Measurements from ENCODE around the gene ANP32A.

Gene ANP32A

GRCh38 chr15:68792901-68793766 is 27.6 kb downstream of the ANP32A start:
- FAIRE-seq (no peak), DNase-seq (ENCODE audit: insufficient read length, low spot score) (no peak)
- TF ChIP-seq CTCF (IDR thresholded peaks at IDR 0.05; ENCODE audit: insufficient read depth, missing control alignments): no peak

GRCh38 chr15:68791431-68792283 is 29.0 kb downstream of the ANP32A start:
- DNase-seq (ENCODE audit: insufficient read length, low spot score) (no peak), FAIRE-seq (no peak)
- no peak for TF ChIP-seq CTCF (IDR thresholded peaks at IDR 0.05; ENCODE audit: insufficient read depth, missing control alignments)

GRCh38 chr15:68790910-68791309 is 29.8 kb downstream of the ANP32A start:
- DNase-seq (ENCODE audit: insufficient read length, low spot score) (no peak), FAIRE-seq (no peak)
- no peak for TF ChIP-seq CTCF (IDR thresholded peaks at IDR 0.05; ENCODE audit: insufficient read depth, missing control alignments)

GRCh38 chr15:68790242-68790575 is 30.5 kb downstream of the ANP32A start:
- no peak for DNase-seq (ENCODE audit: insufficient read length, low spot score)
- no peak for FAIRE-seq
- no peak for TF ChIP-seq CTCF (IDR thresholded peaks at IDR 0.05; ENCODE audit: insufficient read depth, missing control alignments)

GRCh38 chr15:68789534-68790241 is 31.0 kb downstream of the ANP32A start:
- no peak for TF ChIP-seq CTCF (IDR thresholded peaks at IDR 0.05; ENCODE audit: insufficient read depth, missing control alignments)
- DNase-seq (ENCODE audit: insufficient read length, low spot score) (no peak), FAIRE-seq (no peak)

GRCh38 chr15:68789091-68789490 is 31.6 kb downstream of the ANP32A start:
- DNase-seq (ENCODE audit: insufficient read length, low spot score) (no peak), FAIRE-seq (no peak)
- TF ChIP-seq CTCF (IDR thresholded peaks at IDR 0.05; ENCODE audit: insufficient read depth, missing control alignments): no peak

Measured in D721Med (cell line).